Breast epithelium (tissue), 4 donors: ENCODE data around the gene PPRC1. TPM values are rescaled to one million over a fixed set of nuclear protein-coding genes. Genes with fewer than 3 reads are reported as not detected.

ENCODE experiments used
- DNase-seq, 2 donors: peaks; one replicate each; pipeline ENCODE4 v3.0.0-alpha.2; 2019; ENCODE audit warnings: low spot score in 2 of 2
- H3K27ac ChIP-seq, 2 donors: fragments of 200-600 bp; sonication (generic) in 1 of 2; one replicate each; pipeline ENCODE4 v1.5.1; 2016 to 2019; ENCODE audit warnings: mild to moderate bottlenecking in 1 of 2
- H3K27me3 ChIP-seq, 2 donors: fragments of 200-600 bp; sonication (generic) in 1 of 2; one replicate each; pipeline versions ENCODE4 v1.5.1 to v1.6.0; 2017 to 2019; ENCODE audit warnings: control low read depth in 1 of 2, mild to moderate bottlenecking in 1 of 2
- H3K36me3 ChIP-seq: fragments of 200-600 bp; one replicate; pipeline ENCODE4 v1.5.1; 2019
- H3K4me1 ChIP-seq, 2 donors: fragments of 200-600 bp; sonication (generic); one replicate each; pipeline ENCODE4 v1.5.1; 2016 to 2019; ENCODE audit warnings: control low read depth in 1 of 2
- H3K4me3 ChIP-seq, 3 donors: fragments of 200-600 bp; sonication (generic); 1 replicate in 2 of 3; 2 replicates in 1 of 3; pipeline ENCODE4 v1.5.1; 2016 to 2019; ENCODE audit warnings: mild to moderate bottlenecking in 3 of 3, moderate library complexity in 2 of 3
- H3K9me3 ChIP-seq, 2 donors: fragments of 200-600 bp; sonication (generic) in 1 of 2; one replicate each; pipeline ENCODE4 v1.5.1; 2016 to 2019; ENCODE audit warnings: control low read depth in 1 of 2
- POLR2A ChIP-seq: fragments of 450-650 bp; IDR thresholded peaks from one replicate; pipeline ENCODE4 v1.6.1; 2016; ENCODE audit warnings: antibody characterized with exemption, mild to moderate bottlenecking, moderate library complexity
- POLR2AphosphoS5 ChIP-seq, 3 donors: sonication (generic); formaldehyde crosslinking; IDR thresholded peaks; one replicate each; pipeline ENCODE4 v1.6.1; 2017; ENCODE audit warnings: antibody characterized with exemption in 3 of 3
- intact Hi-C: fragments of 100-400 bp; cut with DNase I; formaldehyde crosslinking; loops from one replicate; pipeline ENCODE4 v1.15.1; 2023; ENCODE audit warnings: low total_unique reads
- total RNA-seq, 3 donors: library from RNA; depleted of rRNA; stranded (reverse); fragments of >200 nt; gene quantifications; one replicate each; pipeline ENCODE4 v1.1.0, GENCODE V29; 2016
- TF ChIP-seq, protein P1 (sequence below), 3 donors: fragments of 450-650 bp; IDR thresholded peaks; one replicate each; pipeline ENCODE4 v1.5.1; 2016 to 2017; ENCODE audit warnings: antibody characterized with exemption in 3 of 3, mild to moderate bottlenecking in 3 of 3, moderate library complexity in 3 of 3

Gene PPRC1
- total RNA-seq, 3 donors from 2014 or later, result 9.1 to 21.0 (median 19.8) TPM

DNA sequence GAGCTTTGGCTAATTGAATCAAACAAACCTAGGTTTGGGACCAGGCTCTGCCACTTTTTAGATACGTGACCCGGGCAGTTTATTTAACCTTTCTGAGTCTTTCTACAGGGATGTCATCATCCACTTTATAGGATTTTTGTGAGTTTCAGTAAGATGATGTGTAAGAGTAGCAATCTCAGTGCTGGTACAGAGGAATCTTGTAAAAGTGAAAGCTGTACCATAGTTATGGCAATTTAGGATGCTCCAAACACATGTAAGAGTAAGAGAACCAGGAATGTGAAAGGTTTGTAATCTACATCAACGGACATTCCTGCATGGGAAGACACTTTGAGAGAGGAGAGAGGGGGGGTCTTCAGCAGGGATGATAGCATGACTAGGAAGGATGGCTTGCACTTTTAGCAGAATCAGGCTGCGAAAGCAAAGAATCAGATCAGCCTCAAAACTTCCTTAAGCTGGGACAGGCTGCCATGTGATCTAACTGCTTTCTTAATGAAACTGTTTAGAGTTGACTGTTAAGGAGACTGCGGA lies 20.3 kb downstream of the PPRC1 start:
- H3K27ac ChIP-seq, result peak overlapping the region; percentile 95 to 96
- H3K36me3 ChIP-seq, result no peaks in the 10 kb centered on the region
- no peaks in the 10 kb centered on the region for H3K27me3 ChIP-seq
- DNase-seq, result no peak
- TF ChIP-seq, protein P1, sequence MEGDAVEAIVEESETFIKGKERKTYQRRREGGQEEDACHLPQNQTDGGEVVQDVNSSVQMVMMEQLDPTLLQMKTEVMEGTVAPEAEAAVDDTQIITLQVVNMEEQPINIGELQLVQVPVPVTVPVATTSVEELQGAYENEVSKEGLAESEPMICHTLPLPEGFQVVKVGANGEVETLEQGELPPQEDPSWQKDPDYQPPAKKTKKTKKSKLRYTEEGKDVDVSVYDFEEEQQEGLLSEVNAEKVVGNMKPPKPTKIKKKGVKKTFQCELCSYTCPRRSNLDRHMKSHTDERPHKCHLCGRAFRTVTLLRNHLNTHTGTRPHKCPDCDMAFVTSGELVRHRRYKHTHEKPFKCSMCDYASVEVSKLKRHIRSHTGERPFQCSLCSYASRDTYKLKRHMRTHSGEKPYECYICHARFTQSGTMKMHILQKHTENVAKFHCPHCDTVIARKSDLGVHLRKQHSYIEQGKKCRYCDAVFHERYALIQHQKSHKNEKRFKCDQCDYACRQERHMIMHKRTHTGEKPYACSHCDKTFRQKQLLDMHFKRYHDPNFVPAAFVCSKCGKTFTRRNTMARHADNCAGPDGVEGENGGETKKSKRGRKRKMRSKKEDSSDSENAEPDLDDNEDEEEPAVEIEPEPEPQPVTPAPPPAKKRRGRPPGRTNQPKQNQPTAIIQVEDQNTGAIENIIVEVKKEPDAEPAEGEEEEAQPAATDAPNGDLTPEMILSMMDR (IDR thresholded peaks at IDR 0.05), result no peak
- TF ChIP-seq POLR2AphosphoS5 (IDR thresholded peaks at IDR 0.05) (no peak), POLR2A (no peak)
- intact Hi-C loops, result loop anchor here (10.0 kb wide), 1 partner anchor 252 kb away; no protein-coding TSS in a partner anchor
- no peaks in the 10 kb centered on the region for H3K9me3 ChIP-seq
- peak overlapping the region; percentile 78 to 88 (median 85) for H3K4me3 ChIP-seq
- no peaks in the 10 kb centered on the region for H3K4me1 ChIP-seq

DNA sequence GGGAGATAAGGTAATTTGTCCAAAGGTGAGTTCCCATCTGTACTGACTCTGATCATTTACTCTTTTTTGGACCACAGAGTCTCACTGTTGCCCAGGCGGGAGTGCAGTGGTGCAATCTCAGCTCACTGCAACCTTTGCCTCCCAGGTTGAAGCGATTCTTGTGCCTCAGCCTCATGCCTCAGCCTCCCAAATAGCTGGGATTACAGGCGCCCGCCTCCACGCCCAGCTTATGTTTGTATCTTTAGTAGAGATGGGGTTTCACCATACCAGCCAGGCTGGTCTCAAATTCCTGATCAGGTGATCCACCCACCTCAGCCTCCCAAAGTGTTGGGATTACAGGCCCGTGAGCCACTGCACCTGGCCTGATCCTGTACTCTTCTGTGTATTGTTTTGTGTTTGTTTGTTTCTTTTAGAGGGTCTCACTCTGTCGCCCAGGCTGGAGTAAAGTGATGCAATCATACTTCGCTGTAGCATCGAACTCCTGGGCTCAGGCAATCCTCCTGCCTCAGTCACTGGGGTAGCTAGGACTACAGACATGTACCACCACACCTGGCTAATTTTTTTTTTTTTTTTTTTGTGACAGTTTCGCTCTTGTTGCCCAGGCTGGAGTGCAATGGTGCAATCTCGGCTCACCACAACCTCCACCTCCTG lies 21.8 kb downstream of the PPRC1 start:
- DNase-seq, result no peak
- intact Hi-C loops, result loop anchor here (10.0 kb wide), 1 partner anchor 250 kb away; no protein-coding TSS in a partner anchor

DNA sequence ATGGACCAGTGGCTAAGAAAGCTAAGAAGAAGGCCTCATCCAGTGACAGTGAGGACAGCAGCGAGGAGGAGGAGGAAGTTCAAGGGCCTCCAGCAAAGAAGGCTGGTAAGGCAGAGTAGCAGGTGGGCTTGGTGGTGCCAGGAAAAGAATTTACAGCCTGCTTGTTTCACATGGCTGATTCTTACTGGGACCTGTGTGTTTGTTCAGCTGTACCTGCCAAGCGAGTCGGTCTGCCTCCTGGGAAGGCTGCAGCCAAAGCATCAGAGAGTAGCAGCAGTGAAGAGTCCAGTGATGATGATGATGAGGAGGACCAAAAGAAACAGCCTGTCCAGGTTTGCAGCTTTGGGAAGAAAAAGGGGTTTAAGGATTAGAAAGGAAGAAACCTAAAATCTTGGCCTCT lies 24.4 kb downstream of the PPRC1 start:
- intact Hi-C loops, result loop anchor here (10.0 kb wide), 1 partner anchor 248 kb away; no protein-coding TSS in a partner anchor
- DNase-seq, result no peak

More for the DNA sequence above, 21.8 kb downstream of the PPRC1 start:
- Histone ChIP-seq H3K27me3 (no peaks in the 10 kb centered on the region), H3K27ac (no peak overlapping the region), H3K4me3 (no peak overlapping the region), H3K9me3 (no peaks in the 10 kb centered on the region), H3K36me3 (peaks cover 6% of the 10 kb centered on the region), H3K4me1 (no peaks in the 10 kb centered on the region)
- TF ChIP-seq POLR2AphosphoS5 (IDR thresholded peaks at IDR 0.05), result no peak
- no peak for TF ChIP-seq POLR2A
- TF ChIP-seq, protein P1 (IDR thresholded peaks at IDR 0.05), result no peak

DNA sequence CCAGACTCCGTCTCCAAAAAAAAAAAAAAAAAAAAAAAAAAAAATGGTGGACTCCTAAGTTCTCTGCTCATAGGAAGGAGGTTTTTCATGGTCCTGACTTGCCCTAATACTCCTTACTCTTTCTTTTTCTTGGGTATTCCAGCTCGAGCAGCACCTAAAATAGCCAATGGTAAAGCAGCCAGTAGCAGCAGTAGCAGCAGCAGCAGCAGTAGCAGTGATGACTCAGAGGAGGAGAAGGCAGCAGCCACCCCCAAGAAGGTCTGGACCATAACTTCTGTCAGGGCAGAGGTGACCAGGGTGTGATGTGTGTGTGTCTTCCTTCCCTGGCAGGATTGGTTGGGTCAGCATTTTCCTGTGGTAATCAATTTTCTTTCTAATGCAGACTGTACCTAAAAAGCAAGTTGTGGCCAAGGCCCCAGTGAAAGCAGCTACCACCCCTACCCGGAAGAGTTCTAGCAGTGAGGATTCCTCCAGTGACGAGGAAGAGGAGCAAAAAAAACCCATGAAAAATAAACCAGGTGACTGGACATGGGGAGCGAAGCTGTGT lies 26.3 kb downstream of the PPRC1 start:
- H3K36me3 ChIP-seq, result peaks cover 19% of the 10 kb centered on the region
- no peaks in the 10 kb centered on the region for H3K4me1 ChIP-seq
- no peak overlapping the region for H3K4me3 ChIP-seq
- no peak for TF ChIP-seq POLR2A
- no peak for TF ChIP-seq POLR2AphosphoS5 (IDR thresholded peaks at IDR 0.05)
- TF ChIP-seq, protein P1 (IDR thresholded peaks at IDR 0.05), result no peak
- H3K27ac ChIP-seq, result no peak overlapping the region
- no peaks in the 10 kb centered on the region for H3K9me3 ChIP-seq
- no peak for DNase-seq
- intact Hi-C loops, result loop anchor here (10.0 kb wide), 1 partner anchor 246 kb away; no protein-coding TSS in a partner anchor
- no peaks in the 10 kb centered on the region for H3K27me3 ChIP-seq

More for the DNA sequence above, 24.4 kb downstream of the PPRC1 start:
- TF ChIP-seq, protein P1 (IDR thresholded peaks at IDR 0.05), result no peak
- TF ChIP-seq POLR2A (no peak), POLR2AphosphoS5 (IDR thresholded peaks at IDR 0.05) (no peak)
- H3K27ac ChIP-seq, result no peak overlapping the region
- H3K27me3 ChIP-seq, result no peaks in the 10 kb centered on the region
- H3K9me3 ChIP-seq, result no peaks in the 10 kb centered on the region
- H3K36me3 ChIP-seq, result peaks cover 19% of the 10 kb centered on the region
- no peak overlapping the region for H3K4me3 ChIP-seq
- H3K4me1 ChIP-seq, result no peaks in the 10 kb centered on the region

DNA sequence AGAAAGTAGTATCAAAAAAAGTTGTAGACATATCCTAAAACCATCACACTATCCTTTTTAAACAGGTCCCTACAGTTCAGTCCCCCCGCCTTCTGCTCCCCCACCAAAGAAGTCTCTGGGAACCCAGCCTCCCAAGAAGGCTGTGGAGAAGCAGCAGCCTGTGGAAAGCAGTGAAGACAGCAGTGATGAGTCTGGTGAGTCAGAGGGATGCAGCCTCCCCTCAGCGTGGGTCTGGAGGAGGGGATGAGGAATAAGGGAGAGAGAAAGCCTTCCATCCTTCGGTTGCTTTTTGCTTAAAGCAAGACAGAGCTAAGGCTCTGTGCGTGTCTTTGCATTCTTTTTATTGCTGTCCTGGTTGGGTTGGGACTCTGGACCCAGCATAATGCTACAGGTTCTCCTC lies 27.0 kb downstream of the PPRC1 start:
- Histone ChIP-seq H3K4me1 (no peaks in the 10 kb centered on the region), H3K9me3 (no peaks in the 10 kb centered on the region), H3K27ac (no peak overlapping the region), H3K36me3 (peaks cover 19% of the 10 kb centered on the region), H3K4me3 (no peak overlapping the region), H3K27me3 (no peaks in the 10 kb centered on the region)
- intact Hi-C loops, result loop anchor here (10.0 kb wide), 1 partner anchor 245 kb away; no protein-coding TSS in a partner anchor
- TF ChIP-seq, protein P1 (IDR thresholded peaks at IDR 0.05), result no peak
- TF ChIP-seq POLR2A, result no peak
- TF ChIP-seq POLR2AphosphoS5 (IDR thresholded peaks at IDR 0.05), result no peak
- no peak for DNase-seq
